ENCODE results near the gene PEX10.

Gene PEX10

DNA sequence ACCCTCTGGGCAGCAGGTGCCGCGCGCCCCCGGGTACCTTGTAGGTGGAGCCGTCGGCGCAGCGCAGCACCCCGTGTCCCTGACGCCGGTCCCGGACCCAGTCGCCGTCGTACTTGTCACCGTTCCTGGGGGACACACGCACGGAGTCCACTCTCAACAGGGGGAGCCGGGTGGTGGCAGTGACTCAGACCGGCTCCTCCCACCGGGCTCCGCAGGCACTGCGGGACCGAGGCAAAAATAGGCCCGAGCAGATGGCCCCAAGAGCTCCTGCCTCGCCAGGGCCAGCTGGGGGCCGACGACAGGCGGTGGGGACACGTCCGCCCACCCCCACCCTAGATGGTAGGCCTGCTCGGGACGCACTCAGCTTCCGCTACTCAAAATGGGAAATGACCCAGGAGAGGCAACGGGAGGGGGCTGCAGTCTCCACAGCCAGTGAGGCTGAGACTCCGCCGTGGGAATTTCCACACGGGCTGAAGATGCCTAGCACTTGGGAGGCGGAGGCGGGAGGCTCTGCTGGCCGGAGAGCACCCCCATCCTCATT lies 27.4 kb downstream of the PEX10 start:
- DNase-seq, result no peak

DNA sequence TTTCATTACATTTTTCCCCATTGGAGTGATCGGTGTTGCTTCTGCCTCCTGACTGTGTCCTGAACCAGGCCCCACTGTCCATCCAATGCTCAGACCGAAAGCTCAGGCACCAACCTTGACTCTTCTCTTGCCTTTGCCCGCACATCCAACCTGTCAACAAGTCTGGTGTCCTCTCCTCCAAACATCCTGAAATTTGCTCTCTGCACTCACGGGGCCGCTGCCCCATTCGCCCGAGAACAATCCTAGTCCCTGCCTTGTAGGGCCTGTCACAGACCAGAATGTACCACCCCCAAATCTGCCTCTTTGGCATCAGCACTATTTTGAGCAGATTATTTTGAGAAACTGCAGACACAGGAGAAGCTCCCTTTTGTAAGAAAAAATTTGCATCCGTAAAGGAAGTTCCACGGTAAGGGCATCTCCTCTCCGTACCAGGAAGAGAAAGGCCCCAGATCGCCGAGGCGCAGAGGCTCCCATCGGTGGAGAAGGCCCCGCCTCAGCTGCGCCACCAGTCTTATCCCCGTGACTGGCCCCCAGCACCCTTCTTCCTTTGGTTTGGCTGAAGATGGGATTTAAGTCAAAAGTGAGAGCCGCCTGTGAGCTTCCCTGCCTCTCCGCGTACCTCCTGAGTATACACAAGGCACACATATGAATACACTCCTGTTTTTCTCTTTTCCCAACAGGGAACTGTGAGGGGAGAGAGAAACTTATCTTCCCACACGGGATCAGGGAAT lies 28.1 kb downstream of the PEX10 start:
- no peak for DNase-seq

DNA sequence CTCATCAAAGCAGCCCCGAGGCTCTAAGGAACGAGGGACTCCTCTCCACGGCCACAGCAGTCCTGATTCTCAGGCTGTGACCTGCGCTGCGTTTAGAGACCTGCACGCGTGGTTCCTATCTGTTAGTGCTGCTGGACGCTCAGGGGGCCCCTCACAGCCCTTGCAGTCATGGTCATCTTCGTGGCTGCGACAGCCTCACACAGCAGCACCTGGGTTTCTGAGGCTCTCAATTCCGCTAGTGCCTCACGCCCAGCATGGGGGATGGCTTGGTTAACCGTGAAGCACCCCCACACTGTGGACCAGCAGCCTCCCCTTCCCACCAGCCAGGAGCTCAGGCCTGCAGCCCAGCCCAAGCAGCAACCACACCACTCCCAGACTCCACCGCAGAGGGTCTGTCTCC lies 28.8 kb downstream of the PEX10 start:
- DNase-seq, result no peak

DNA sequence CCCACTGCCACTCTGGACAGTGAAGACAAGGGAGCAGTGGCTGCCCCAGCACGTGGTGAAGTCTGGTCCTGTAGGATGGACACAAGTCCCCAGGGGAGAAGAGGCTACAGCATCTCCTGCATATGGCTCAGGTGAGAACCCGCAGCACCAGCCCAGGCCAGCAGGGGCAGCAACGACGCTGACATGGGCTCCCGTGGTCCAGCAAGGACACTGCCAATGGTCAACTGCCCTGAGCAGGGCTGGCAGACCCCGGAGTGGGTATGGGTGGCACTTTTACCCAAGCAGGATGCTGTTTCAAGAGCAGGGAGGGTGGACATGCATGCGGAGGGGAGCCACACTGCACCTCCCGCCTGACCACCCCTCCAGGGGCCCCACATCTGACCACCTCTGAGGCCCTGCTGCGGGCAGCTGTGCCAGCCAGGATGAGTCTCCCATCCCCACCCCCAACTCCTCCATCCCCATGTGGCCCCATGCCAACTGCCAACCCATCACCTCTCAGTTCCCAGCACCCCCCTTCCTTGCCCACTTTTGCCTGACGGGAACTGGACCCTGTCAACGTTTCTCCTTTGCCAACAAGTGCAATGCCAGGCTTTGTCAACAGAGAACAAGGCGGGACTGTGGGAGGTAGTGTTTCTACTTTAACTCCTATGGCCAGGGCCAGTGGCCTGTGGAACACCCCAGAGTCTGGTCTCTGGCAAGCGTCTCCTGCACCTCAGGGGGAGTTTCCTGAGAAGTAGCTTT lies 29.6 kb downstream of the PEX10 start:
- no peak for DNase-seq

DNA sequence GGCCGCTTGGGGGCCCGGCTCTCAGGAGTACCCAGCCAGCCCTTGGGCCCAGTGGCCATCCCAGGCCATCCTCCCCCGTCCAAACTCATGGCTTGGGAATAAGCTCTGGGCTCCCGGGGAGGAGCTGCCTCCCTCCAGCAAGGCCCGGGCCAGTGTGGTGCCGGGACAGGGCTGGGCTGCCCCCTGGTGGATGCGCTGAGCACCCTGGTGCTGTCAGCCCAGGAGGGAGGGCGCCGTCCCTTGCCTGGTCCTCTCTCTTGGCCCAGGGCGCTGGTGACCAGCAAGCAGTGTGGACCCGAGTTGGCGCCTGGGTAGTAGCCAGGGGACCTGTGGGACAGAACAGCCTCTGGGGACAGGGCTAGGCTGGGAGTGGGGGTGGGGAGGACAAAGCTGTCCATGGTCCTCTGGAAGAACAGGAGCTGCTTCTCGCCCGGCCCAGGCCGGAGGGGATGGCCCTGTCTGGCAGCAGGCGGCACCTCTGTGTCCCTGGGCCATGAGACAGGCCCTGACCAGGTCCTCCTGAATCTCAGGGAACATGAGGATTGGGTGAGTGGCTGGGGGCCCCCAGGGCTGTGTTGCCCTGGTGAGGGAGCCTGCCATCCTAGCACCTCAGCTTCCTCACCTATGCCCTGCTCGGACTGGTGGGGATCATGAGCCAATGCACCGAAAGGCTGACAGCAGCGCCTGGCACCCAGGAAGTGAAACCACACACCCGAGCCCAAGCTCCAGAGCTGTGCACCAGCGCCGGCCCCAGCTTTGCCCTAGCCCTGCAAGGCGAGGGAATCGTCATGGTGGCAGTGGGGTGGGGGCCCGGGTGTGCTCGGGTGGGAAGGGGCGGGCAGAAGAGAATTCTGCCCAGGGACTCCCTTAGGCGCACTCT lies 30.4 kb downstream of the PEX10 start:
- no peak for DNase-seq

DNA sequence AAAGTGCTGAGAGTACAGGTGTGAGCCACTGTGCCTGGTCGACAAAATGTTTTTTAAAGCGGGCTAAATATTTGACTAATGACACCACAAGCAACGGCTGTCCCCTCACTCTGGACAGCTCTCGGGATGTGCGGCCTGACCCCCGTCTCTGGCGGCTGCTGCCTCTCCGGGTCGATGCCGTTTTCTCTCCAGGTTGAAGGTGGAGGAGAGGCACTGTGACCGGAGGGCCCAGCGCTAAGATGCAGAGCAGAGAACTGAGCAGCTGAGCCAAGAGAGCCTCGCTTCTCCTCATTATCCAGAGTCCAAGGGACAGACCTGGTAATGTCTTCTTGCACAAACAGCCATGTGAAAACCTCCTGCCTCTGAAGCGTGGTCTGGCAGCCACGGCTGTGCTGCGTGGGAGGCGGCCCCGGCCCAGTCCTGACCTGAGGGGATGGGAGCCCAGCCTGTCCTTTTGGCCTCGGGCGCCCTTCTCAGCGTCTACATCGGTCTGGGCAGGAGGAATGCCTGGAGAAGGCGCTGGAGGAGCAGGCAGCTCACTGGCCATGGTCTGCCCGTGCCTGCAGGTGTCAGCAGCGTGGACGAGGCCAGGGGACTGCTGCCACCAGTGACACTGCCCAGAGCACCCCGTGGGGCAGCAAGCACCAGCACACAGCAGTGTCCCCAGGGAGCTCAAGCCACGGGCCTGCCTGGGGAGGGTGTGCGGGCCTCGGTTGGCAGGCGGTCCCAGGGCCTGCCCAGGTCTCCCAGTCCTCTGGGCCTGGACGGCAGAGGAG lies 31.4 kb downstream of the PEX10 start:
- no peak for DNase-seq

DNA sequence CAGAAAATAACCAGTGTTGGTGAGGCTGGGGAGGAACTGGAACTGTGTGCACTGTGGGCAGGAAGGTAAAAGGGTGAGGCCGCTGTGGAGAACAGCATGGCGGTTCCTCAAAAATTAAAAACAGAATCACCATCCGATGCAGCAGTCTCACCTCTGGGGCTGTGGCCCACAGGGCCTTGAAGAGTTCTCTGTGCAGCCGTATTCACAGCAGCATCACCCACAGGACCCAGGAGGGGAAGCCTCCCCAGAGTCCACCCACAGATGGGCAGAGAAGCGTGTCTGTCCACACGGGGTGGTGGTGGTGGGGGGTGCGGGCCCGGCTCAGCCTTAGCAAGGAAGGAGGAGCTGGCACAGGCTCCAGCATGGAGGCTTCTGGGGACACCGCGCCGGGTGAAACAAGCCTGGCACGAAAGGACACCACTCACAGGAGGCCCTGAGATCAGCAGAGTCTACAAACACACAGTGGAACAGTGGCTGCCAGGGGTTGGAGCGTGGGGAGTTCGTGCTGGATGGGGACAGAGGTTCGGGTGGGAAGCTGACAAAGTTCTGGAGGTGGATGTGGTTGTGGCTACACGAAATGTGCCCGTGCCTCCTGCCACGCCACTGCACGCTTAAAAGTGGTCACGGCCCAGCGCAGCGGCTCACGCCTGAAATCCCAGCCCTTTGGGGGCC lies 32.5 kb downstream of the PEX10 start:
- no peak for DNase-seq

DNA sequence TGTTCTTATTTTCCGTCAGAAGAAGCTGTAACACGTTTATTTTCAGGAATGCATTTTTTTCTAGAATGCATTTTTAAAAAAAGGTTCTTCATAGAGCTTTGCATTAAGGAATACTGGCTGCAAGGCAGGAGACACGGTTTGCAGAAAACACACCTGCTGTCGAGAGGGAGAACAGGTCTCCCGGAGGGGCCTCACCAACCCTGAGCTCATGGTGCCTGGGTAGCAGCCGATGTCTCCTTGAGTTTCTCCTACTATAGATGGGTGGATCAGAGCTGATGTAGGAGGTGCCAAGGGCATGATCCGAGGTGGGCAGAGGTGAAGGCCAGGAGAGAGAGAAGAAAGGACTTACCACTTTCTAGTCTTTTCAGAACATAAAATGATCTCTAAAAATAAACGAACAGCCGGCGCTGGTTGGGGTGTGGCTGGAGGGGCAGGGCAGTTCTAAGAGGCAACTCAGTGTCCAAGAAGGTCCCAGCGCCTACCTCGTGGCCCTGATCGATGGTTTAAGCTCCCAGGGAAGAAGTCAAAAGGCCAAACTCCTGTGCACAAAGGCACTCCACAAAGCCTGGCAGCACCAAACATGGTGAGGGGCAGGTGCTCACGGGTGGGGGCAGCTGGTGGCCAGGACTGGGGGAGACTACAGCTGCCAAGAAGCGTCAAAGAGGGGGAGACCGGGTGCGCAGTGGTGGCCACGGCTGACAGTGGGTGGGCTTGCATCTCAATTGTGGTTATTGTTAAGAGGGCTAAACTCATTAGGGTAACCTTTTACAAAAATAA lies 33.2 kb downstream of the PEX10 start:
- DNase-seq, result no peak

DNA sequence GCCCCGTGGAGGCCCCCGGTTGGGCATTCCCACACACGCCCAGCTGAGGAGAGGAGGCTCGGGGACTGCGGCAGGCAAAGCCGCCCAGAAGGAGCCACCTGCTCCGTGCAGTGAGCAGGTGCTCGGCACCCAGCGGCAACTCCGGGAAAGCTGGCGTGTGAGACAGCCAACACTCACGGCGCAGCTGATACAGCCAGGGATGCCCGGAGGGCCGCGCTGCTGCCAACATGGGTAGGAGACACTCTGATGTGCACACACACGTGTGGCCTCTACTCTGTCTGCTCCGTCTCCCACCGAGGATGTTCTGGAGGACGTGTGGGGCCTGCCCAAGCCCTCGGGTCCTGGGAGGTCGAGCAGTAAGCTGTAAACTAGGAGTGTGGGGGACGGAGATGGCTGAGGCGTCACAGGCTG lies 33.9 kb downstream of the PEX10 start:
- no peak for DNase-seq

DNA sequence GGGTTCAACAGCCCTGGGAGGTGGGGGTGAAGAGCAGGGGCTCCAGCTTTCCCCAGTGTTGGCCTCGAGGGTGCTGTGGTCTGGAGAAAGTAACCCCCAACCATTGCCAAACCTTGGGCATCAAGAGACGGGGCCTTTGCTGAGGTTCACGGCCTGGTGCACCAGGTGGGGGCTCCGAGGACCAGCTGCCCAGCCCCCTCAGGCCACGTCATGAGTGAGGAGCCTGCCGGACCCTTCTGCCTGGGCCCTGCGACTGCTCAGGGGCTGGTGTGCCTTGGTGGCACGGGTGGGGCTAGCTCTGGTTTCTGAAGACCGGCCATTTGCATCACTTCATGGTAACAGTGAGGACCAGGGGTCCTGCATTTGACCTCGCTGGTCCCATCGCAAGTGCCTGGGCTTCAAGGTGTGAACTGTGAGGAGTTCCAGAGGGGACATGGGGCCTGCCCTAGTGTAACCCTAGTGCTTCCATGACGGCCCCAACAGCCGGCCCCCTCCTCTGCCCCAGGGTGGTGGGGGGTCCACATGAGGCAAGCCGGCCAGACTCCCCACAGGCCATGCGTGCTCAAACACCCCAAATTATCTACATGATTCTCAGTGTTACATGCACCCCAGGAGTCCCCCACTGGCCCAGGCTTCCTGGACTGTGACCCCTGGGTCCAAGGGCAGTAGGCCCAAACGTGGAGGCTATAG lies 34.5 kb downstream of the PEX10 start:
- DNase-seq, result no peak

DNA sequence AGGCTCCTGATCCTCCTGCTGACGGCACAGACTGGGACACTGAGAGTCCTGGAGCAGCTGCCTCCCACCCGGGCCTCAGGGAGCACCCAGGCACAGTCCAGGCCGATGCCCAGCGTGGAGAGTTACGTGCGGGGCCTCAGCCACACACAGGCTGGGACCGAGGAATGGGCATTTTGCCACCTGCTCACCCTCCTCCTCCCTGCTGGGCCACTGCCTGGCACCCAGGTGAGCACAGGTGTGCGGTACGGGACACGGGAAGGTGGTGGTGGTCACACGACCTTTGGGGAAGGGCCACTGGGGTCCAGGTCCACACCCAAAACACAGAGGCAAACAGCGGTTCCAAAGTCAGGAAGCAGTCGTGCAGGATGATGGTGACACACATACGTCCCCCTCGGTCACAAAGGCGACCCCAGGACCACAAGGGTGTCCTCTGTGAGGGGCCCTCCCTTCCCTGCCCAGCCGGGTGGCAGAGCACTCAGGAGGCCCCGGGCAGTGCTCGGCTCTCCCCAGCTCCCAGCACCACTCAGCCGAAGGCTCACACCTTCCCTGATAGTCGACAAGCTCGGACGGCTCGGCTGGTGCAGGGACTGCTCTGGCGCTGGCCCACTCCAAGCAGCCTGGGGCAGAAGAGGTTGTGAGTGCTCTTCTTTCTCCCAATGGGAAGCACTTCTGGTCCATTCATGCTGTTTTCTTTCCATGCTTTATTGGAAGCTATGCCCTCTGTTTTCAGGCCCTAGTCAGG lies 35.3 kb downstream of the PEX10 start:
- no peak for DNase-seq

DNA sequence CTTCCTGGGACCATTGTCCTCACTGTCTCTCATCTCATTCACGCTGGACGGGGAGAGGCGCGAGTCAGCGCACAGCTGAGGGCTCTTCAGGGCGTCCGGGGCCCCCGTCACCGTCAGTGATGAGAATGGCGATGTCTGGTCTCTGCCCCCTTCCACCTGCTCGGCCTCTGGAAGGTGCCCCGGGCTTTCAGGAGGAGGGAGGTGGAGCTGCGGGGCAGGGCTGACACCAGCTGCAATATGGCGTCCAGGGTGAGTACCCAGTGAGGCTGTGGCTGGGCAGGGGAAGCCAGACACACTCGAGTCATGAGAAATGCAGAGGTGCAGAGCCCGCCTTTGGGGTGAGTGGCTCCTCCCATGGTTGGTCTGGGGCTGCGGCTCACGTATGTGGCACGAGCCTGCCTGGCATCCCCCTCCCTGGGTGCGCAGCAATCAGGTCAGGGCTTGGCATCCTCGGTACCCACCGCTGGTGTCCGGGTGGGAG lies 36.1 kb downstream of the PEX10 start:
- DNase-seq, result no peak

DNA sequence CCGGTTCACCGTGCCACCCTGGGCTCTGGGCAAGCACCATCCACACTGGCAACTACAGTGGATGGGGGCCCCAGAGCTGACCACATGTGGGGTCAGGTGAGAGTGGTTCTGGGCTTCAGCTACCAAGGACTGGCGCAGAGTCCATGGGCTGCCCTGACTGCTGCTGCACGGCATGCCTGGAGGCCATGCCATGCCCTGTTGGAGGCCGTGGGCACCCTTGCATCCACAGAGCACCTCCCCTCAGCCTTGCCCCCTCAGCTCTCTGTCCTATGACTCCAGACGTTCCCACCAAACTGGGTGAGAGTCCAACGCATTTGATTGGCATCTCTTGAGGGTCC lies 36.5 kb downstream of the PEX10 start:
- no peak for DNase-seq

DNA sequence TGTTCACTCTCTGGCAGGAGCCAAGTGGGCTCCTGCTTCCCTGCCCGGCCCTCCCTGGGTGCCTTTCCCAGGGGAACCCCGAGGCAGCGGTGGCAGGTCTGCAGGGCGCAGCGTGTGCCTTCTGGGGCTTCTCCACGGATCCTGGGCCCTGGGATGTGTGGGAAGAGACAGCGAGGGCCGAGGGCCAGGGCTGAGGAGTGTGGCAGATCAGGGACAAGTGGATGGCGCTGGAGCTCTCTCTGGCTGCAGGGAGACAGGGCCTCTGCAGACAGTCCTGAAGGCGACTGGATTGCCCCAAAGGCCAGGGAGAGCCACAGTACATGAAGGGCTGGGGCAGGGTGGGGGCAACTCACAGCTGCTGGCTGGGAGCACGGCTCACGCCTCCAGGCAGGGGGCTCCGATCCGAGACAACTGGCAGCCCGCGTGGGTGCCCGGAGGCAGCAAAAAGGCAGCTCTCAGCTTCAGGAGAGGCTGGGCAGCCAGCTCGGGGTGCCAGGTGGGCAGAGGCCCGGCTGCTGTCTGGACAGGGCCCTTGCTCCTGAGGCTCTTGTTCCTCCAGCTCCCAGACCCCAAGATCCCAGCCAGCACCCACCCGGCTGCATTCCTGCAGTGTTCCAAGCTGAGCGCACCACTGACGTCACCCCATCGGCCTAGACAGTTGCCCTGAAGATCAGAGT lies 37.0 kb downstream of the PEX10 start:
- DNase-seq, result no peak

DNA sequence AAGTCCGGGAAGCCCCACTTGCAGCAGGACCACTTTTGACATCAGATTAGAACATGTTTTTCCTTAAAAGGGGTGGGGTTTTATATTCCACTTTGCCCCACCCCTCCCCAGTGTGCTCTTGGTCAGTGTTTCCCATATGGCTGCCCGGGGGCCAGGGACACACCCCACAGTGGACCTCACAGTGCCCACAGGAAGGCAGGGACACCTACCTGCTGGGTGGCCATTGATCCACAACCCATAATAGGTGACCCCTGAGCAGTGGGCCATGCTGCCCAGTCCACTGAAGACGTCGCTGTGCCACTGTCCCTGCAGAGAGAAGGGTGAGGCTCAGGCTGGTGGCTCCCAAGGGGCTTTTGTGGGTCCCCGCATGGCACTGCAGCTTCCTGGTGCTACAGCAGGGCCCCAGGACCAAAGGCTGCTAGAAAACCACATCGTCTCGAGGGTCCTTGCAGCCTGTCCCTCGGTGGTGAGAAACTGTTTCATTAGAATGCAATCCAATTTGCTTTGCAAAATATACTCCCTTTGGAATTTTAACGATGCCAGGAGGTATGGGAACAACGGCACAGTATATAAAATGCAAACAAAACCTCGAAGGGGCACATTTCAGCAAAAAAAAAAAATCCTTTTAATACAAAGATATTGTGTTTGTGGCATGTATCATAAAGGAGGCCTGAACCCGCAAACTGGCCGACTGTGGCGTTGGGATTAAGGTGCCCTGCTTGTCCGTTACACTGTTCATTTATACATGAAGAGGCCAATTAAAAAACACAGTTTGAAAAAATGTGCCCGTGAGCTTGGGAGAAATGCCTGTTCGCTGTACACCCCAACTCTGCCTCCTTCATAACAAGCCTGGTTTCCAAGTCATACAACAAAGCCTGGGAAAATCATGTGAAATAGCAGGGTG lies 37.9 kb downstream of the PEX10 start:
- no peak for DNase-seq

DNA sequence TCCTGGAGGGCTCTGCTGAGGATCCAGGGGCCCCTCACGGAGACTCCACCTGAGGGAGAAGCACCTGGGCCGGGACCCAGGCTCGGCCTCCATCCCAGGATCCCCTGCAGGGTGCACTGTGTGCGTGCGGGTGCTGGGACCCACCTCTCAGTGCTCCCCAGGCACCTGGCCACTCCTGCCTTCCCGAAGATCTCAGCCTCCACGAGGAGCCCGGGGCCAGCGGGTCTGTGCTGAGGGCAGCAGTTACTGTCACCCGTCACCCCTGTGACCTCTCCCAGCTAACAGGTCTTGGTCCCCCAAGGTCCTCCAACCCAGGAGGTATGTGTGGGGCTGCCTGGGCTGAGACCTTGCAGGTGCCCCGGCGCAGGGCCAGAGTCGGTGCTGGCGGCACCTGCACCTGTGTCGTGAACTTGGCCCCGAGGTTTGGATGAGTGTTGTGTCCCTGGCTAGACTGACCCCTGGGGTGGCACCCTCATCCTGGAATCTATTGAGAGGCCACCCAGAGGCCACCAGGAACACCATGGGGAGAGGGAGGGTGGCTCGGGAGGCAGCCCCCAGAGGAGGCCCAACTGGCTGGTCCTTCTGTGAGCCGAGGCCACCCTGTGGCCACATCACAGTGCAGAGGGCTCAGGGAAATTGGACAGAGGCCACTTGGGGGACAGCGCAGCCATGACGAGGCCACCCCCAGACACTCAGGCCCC lies 38.7 kb downstream of the PEX10 start:
- no peak for DNase-seq
